Measurements from ENCODE around the gene BCAS3. TPM values are rescaled to one million over a fixed set of nuclear protein-coding genes. Genes with fewer than 3 reads are reported as not detected.
"Not testable (repeated sequence)": the region's sequence is repeated elsewhere in the genome, so short reads cannot be mapped to it uniquely, and the experiment has no call there.

The BCAS3 gene
- total RNA-seq, 1 donor from 2014 or later, result 43.6 TPM

DNA sequence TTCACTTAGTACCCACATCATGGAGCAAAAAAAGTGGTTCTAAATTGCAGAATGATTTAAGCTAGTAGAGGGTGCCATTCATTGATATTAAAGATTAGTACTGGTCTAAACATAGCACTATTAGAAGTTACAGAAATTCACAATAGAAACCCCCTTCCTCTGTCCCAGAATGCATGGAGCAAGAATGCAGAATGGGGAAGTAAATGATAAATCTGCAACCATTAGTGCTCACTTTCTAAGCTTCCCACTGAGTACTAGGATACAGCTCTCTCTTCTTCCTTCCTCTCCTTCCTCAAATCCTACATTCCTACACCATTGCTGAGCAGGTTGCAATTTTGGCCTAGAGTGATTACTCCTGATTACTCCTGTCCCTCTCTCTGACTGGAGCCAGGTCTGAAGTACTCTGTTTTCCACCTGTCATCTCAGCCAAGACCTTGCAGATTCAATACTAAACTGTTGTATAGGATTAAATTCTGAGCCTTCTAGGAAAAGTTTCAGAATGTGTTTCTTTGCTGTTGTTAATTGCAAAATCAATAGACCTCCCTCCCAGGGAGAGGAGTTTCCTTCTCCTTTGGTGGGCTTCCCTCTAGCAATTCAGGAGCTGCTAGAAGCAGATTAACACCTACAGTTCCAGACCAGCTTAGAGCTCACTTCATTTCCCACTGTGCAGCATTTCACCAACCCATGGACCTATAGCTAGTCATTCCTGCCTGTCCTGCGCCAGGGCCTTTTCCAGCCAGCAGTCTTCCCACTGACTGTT, 556.5 kb downstream of the BCAS3 start:
- no peak for DNase-seq

DNA sequence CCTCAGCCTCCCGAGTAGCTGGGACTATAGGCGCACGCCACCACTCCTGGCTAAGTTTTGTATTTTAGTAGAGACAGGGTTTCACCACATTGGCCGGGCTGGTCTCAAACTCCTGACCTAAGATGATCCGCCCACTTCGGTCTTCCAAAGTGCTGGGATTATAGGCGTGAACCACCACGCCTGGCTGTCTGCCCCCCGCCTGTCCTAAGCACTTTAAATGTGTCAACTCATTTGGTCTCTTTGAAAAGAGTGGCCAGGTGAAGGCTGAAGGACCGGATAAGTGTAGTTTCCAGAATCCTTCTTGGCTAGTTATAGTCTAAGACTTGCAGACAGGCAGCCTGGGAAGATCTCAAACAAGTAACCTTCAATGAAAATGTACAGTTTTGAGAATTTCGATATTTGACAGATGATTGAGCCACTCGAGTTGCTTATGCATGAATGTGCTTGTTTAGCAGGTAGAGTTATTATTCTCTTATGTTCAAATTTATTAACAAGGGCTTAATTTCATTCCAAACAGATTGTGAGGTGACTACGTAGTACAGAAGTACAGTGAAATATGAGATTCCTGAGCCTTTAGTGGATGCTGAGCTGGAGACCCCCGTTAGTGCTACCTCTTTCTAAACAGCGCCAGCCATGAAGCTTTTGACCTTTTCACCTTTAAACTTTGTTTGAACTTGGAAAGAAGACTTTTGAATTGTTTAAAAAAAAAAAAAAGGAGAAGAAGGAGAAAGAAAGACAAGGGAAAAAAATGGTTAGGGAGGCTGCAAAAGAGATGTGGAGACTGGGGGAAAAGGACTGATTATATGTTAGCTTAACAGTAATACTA, 557.6 kb downstream of the BCAS3 start:
- no peak for DNase-seq

DNA sequence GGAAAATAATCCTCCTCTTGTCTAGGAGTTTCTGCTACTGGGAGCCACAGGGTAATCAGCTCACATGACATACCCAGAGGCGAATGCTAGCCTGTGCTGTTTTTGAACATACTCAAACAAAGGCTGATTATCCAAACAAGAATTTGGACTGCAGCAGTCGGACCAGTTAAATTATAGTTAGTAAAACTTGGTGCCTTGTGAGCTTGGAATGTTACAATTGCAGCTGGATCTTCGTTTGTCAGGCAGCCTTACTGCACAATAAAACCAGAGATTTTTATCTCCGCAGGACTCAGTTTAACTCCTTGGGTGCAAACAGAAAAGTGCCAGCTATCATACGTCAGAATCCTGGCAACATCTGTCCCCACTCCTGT, 558.2 kb downstream of the BCAS3 start:
- no peak for DNase-seq

DNA sequence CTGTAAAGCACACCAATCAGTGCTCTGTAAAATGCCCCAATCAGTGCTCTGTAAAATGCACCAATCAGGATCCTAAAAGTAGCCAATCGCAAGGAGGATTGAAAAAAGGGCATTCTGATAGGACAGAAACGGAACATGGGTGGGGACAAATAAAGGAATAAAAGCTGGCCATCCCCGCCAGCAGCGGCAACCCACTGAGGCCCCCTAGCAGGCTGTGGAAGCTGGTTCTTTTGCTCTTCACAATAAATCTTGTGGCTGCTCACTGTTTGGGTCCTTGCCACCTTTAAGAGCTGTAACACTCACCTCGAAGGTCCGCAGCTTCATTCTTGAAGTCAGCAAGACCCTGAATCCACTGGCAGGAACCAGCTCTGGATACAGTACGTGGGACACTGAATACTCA, 559.6 kb downstream of the BCAS3 start:
- DNase-seq, result no peak

DNA sequence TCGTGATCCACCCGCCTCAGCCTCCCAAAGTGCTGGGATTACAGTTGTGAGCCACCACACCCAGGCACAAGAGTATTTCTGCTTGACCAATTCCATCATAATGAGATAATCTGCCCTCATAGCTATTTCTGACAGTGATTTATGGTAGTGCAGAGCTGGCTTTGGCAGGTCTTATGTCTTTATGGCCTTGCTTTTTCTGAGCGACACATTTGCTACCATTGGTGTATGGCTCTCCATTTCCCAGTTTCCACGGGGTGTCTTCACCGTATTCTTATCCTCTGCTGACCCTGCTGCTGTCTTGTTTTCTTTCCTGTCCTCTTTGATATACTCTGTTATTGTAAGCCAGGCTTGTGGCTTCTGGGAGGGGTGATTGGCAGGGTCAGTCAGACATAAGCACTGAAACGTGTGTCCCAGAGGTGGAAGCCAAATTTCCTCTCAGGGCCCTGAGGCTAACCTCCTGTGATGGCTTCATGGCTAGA, 560.8 kb downstream of the BCAS3 start:
- no peak for DNase-seq

DNA sequence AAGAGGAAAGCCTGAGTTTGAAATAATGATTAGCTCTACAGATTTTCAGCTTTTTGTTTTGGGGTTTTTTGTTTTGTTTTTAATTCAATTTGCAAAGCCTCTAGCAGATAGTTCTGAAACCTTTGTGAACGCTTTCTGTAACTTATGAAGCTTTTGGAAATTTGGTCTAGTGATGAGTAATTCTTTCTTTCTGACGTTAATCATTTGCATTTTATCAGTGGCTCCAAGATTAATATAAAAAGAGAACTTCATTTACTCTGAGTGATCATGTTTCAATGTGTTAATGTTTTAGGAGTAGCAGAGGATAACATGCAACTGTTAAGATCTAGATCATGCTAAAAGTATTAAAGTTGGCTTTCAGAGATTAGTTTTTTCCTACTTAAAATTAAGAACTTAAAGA, 561.7 kb downstream of the BCAS3 start:
- DNase-seq, result no peak

DNA sequence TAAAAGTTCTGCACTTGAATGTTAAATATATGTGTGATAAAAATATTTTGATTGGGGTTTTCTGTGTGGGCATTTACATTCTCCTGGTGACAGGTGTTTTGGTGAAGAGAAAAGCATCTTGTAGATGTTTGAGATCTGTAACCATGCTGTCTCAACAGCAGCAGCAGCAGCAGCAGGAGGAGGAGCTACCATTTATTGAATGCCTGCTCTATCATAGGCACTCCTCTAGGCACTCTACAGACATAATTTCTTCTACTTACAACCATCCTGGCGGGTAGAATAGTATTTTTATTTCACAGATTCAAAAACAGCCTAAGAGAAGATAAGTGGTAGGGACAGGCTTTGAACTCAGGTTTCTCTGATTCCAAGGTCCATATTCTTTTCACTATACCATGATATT, 562.3 kb downstream of the BCAS3 start:
- DNase-seq, result no peak

DNA sequence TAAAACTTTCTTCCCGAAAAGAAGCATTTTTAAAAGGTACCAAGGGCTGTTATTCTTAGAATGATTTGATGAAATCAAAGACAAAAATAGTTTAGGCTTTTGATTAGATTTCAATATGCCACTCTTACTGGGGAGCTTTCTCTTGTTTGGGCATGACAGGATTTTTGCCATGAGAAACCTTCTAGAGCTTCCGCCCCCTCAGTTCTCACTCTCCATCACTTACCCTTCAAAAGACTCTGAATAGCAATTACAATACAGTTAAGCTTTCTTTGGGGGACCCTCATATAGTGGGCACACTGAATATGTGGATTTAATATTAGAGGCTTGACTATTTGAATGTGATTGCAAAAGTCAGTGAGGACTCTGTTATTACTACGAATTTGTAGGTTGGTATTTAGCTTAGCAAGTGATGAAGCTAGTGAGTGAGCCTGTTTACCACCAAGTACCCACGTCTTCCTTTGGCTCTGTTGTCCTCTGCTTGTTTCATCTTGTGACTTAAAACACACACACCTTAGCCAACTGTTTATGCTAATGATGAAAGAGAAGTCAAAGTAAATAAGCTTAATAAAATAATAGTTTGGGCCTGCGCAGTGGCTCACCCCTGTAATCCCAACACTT, 563.3 kb downstream of the BCAS3 start:
- DNase-seq, result no peak

DNA sequence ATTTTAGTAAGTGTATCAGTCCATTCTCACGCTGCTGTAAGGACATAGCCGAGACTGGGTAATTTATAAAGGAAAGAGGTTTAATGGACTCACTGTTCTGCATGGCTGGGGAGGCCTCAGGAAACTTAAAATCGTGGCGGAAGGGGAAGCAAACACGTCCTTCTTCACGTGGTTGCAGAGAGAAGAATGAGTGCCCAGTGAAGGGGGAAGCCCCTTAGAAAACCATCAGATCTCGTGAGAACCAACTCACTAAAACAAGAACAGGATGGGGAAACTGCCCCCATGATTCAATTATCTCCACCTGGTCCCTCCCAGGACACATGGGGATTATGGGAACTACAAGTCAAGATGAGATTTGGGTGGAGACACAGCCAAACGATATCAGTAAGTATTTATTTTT, 567.3 kb downstream of the BCAS3 start:
- not testable (repeated sequence) for DNase-seq

DNA sequence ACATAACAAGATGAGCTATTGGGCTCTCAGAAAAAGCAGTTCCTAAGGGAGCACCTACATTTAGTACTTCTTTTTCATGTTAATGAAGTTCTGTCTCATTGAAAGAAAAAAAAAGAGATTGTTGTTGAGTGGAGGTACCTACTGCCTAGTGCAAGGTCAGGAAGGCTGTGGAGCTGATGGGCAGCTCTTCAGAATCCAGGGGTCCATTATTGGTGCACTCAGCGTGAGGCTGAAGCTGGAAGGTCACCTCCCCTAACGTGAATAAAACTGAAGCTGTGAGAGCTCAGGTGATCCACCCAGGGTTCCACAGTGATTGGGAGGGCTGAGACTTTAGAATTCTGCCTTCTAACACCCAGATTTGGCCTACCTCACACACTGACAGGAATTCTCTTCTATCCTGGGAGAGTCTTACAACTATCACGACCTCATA, 568.1 kb downstream of the BCAS3 start:
- no peak for DNase-seq

DNA sequence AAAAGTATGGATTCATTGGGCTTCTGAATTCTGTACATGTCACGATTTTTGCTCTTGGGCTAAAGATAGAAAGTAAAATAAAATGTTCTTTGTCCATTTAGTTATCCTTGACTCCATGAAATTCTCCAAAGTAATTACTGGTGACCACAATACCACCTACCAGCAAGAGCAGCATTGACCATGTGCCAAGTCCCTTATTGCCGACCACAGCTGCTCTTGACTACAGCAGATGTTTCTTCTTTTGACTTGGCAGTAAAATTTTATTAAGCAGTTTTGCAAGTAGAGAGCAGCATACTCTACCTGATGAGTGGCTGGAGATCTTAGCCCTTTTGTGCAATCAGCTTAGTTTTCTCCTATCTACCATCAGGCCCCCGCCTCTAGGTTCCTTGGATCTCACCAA, 569.8 kb downstream of the BCAS3 start:
- DNase-seq, result no peak

DNA sequence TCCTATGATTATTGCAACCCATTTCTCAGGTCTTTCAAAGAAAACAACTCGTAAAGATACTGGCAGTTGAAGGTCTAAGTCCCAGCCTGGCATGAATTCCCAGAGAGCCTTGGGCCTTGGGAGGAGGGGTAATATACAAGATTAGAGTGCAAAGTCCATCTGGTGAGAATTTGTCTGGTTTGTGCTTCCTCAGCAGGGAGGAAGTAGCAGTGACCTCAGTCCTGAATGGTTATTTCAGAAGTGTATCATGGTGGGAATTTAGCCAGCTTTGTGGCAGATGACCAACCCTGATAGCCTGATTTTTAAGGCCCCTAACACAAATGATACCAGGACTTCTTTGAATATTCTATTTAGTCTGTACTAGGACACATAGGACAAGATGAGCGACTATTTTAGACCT, 570.7 kb downstream of the BCAS3 start:
- DNase-seq, result no peak

DNA sequence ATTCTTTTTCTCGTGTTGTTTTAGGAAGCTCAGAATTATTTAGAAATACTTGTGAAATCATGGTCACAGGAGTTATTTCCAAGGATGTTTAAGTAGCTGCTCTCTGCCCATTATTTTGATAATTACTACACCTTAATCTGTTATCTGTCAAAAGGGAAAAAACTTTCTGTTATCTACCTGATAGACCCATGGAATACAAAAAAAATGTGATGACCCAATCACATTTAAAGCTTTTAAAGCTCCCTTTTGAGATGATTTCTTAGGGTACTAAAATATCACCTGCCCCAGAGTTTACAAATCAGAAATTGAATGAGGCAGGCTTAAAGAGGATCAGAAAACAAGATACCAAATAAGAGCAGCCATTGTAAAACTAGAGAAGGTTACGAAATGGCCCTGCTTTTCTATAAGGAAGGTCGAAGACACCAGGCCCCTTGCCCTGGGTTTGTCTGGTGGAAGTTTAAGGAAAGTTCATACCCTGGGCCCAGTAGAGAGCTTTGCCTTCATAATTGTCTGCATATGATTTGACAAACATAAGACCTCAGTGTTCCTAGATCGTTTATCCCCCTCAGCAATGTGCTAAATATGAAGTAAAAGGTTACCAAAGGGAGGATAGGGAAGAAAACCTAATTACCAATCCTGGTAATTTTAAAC, 572.1 kb downstream of the BCAS3 start:
- no peak for DNase-seq

DNA sequence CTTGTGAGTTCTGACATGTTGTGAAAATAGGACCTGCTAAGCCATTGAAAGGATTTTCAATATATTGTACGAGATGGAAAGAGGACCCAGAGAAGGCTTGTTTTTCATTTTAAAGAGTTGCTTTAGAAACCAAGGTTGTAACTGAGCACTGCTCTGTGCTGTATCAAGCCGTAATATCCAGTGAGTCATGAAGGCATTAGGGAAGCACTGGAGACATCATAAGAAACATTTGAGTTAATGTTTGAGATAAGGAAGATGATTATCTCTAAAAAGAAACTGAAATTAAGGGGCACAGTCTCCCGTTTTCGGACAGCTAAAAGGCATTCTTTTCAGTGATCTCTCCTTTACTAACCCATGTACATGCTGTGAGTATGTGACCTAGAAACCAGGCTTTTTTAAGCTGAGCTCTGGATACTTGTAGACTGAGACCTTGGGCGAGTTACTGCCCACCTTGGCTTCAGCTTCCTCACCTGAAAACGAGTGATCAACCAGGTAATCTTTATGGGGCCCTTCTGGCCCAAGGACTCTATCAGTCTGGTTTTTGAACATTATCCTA, 572.8 kb downstream of the BCAS3 start:
- no peak for DNase-seq

DNA sequence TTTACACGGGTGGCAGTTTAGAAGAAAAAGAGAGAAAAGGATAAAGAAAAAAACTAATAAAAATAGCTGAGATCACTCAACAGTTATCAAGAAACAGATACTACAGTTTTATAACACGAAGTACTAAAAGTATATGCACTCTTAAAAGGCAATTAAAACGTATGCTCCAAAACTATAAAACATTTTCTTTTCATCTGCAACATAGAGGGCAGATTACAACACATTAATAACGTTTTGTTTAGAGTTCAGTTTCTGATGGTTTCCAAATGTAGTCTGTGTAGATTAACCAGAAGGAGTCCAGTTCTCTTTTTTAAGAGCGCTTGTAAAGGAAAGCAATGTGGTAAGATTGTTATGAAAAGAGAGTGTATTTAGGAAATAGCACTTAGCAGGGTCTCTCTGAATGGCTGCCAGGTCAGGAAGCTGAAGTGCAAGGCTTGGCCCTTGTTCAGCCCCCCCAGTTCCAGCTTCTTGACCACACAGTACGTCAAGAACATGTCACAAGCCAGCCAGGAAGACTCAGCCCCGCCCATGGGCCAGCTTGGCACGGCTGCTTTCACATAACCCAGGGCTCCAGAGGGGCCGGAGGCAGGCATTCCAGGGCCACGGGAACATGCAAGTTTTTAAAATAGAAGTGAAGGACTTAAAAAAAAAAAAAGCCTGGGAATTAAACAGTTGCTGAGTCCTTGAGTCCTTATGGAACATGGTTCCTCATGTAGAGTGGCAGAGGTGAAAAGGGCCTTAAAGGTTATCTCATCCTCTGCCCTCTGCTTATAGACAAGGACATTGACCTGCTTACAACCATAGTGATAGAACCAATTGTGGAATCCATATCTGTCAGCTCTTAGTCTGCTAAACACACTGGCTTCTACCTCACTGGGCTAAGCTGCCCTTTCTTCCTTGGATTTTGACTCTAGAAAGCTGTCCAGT, 574.6 kb downstream of the BCAS3 start:
- DNase-seq, result peak; percentile 57

DNA sequence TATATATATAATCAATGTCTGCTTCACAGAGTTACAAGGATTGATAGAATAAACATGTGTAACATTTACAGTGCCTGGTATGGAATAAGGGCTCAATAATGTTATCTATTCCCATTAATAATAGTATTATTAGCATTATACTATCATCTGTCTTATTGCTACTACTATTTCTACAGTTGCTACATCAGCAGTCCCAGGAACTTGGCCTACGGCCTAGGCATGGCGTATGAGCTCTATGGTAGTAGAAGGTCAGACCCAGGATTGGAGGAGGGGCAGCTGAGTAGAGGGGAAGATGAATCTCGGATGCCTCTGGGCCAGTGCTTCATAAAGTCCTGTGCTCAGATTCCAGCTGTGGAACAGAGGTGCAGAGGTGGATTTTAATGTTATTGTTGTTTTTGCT, 575.7 kb downstream of the BCAS3 start:
- no peak for DNase-seq

DNA sequence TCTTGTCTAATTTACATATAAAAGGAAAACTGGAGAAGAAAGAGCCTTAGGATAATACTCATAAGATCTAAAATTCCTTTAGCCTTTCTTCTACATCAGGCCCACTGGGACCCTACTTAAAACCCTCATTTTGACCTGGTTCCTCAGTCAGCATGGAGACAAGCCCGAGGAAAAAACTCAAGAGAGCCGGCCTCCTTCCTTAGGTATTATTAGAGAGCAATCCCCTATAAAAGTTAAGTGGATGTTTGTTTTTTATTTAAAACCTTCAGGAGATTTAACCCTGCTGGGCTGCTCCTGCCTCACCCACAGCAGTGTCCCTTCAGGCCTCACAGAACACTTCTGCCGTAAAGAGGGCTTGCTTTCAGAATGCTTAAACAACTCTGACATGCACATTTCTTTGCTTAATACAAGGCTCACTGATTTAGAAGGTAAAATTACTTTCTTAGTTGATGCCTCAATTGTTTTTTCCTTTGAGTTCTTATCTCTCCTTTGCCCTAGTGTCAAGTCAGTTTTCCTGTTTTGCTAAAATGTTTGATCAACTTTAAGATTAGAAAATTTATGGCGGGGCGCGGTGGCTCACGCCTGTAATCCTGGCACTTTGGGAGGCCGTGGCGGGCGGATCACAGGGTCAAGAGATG, 576.4 kb downstream of the BCAS3 start:
- no peak for DNase-seq

DNA sequence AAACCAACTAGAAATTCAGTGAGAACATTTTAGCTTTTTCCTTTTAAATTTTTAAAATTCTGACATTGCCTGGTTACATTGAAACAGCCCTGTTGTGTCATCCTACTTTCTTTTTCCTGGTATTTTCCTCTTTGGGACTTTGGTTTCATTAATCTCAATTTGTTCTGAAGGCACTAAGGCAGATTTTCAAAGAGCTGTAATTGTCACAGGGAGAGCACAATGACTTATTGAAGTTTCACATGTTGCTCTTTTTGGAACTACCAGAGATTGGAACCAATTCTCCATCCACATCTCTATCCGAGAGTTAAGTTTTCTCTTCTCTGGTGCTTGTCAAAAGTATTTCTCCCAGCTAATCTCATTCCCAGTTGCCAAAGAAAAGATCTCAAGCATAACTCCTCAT, 577.3 kb downstream of the BCAS3 start:
- DNase-seq, result no peak

DNA sequence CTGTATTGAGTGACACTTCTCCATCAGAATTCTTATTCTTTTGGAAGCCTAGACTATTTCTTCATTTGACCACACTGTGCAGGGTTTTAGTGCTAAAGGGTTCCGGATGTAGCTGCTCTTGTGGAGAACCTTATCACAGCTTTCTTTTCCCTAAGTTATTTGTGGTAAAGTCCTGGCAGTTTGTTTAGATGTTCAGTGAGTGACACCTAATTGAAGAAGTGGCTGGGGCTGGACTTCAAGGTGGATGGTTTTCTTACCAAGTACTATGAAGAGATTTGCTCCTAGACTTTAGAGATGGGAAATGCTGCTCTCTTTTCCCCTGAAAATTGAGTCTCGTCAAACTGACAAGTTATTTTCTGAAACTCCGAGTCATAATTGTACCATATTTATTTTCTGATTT, 578.0 kb downstream of the BCAS3 start:
- DNase-seq, result no peak

DNA sequence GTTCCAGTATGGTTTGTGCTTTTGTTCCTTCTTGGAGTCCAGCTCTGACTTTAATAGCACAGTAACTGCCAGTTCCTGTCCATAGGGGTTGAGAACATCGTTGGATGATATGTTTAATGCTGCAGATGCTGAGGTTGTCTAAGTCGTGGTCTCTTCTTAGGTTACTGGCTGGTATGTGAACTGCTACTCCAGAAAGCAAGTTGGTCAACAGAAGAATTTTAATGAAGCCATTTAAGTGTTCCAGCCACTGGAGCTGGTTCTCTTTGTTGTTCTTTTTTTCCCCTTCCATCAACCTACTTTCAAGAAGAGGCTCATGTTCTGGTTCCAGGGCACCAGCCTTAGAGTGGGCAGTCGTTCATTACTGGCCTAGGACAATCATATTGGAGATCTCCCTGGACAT, 581.7 kb downstream of the BCAS3 start:
- no peak for DNase-seq

All from skin of body (tissue), 2 donors.